ENCODE measurements around the gene DCTN3. TPM values are rescaled to one million over a fixed set of nuclear protein-coding genes. Genes with fewer than 3 reads are reported as not detected.

DCTN3 gene
- polyA plus RNA-seq, 1 experiment, result 149 TPM

- Histone ChIP-seq H3K36me3 (ENCODE audit: control insufficient read depth, insufficient read depth, low read length) (no peaks in the 10 kb centered on the region), H3K4me3 (ENCODE audit: low read depth, low read length) (no peak overlapping the region), H3K27me3 (ENCODE audit: control insufficient read depth, insufficient read depth, low read length) (peaks cover 9% of the 10 kb centered on the region)
- no peak for TF ChIP-seq CTCF (IDR thresholded peaks at IDR 0.05; ENCODE audit: insufficient read depth, low read depth, low read length)
- ChIA-PET POLR2A (no interaction called here), CTCF (interaction anchor here (0.6 to 9.7 kb wide), 25 partner anchors 11 to 1380 kb away, joined by 3 to 112 read pairs (median 5); partner anchors contain the start of genes DCTN3, GALT, IL11RA and RPP25L)
- no peak for DNase-seq (ENCODE audit: low read depth)
Measured at GRCh38 chr9:34634551-34635248, 14.4 kb upstream of the DCTN3 start.

GRCh38 chr9:34633851-34634550, 13.7 kb upstream of the DCTN3 start:
- TF ChIP-seq CTCF (IDR thresholded peaks at IDR 0.05; ENCODE audit: insufficient read depth, low read depth, low read length), result peak; percentile 88
- H3K36me3 ChIP-seq (ENCODE audit: control insufficient read depth, insufficient read depth, low read length), result no peaks in the 10 kb centered on the region
- peaks cover 14% of the 10 kb centered on the region for H3K27me3 ChIP-seq (ENCODE audit: control insufficient read depth, insufficient read depth, low read length)
- no peak overlapping the region for H3K4me3 ChIP-seq (ENCODE audit: low read depth, low read length)
- POLR2A ChIA-PET, result no interaction called here
- CTCF ChIA-PET, result interaction anchor here (0.6 to 9.7 kb wide), 23 partner anchors 10 to 1381 kb away, joined by 3 to 112 read pairs (median 5); partner anchors contain the start of genes DCTN3, GALT, IL11RA and RPP25L
- no peak for DNase-seq (ENCODE audit: low read depth)

GRCh38 chr9:34633166-34633565, 12.9 kb upstream of the DCTN3 start:
- TF ChIP-seq CTCF (IDR thresholded peaks at IDR 0.05; ENCODE audit: insufficient read depth, low read depth, low read length), result no peak
- Histone ChIP-seq H3K4me3 (ENCODE audit: low read depth, low read length) (no peak overlapping the region), H3K27me3 (ENCODE audit: control insufficient read depth, insufficient read depth, low read length) (peaks cover 19% of the 10 kb centered on the region), H3K36me3 (ENCODE audit: control insufficient read depth, insufficient read depth, low read length) (no peaks in the 10 kb centered on the region)
- DNase-seq (ENCODE audit: low read depth), result no peak
- ChIA-PET CTCF (interaction anchor here (0.9 to 9.7 kb wide), 17 partner anchors 9 to 202 kb away, joined by 3 to 112 read pairs (median 12); partner anchors contain the start of genes DCTN3, GALT and RPP25L), POLR2A (no interaction called here)

GRCh38 chr9:34630402-34631154, 10.3 kb upstream of the DCTN3 start:
- CTCF ChIA-PET, result interaction anchor here (0.8 to 9.7 kb wide), 6 partner anchors 8 to 164 kb away, joined by 3 to 112 read pairs (median 4); partner anchors contain the start of genes DCTN3 and RPP25L
- Histone ChIP-seq H3K4me3 (ENCODE audit: low read depth, low read length) (no peak overlapping the region), H3K36me3 (ENCODE audit: control insufficient read depth, insufficient read depth, low read length) (no peaks in the 10 kb centered on the region), H3K27me3 (ENCODE audit: control insufficient read depth, insufficient read depth, low read length) (peaks cover 40% of the 10 kb centered on the region)
- no peak for TF ChIP-seq CTCF (IDR thresholded peaks at IDR 0.05; ENCODE audit: insufficient read depth, low read depth, low read length)
- no peak for DNase-seq (ENCODE audit: low read depth)
- POLR2A ChIA-PET, result no interaction called here

GRCh38 chr9:34629491-34629808, 9.2 kb upstream of the DCTN3 start:
- DNase-seq (ENCODE audit: low read depth), result no peak
- CTCF ChIA-PET, result interaction anchor here (1.2 to 9.7 kb wide), 4 partner anchors 16 to 82 kb away, joined by 3 to 112 read pairs (median 4); partner anchors contain the start of gene RPP25L
- POLR2A ChIA-PET, result no interaction called here
- Histone ChIP-seq H3K36me3 (ENCODE audit: control insufficient read depth, insufficient read depth, low read length) (no peaks in the 10 kb centered on the region), H3K27me3 (ENCODE audit: control insufficient read depth, insufficient read depth, low read length) (peaks cover 50% of the 10 kb centered on the region), H3K4me3 (ENCODE audit: low read depth, low read length) (no peak overlapping the region)
- TF ChIP-seq CTCF (IDR thresholded peaks at IDR 0.05; ENCODE audit: insufficient read depth, low read depth, low read length), result no peak
